Sciatic nerve (tissue), 2 donors: ENCODE data around the gene MAN1B1. TPM values are rescaled to one million over a fixed set of nuclear protein-coding genes. Genes with fewer than 3 reads are reported as not detected.
A peak's percentile ranks its signal among the peaks of the same experiment; 100 is the strongest.

ENCODE experiments used
- ATAC-seq: fragments of 200-7000 bp; cut with Tn5 transposase; one replicate; pipeline ENCODE4 v1.9.1; 2020; ENCODE audit warnings: mild to moderate bottlenecking, moderate library complexity
- DNase-seq: peaks from one replicate; pipeline ENCODE4 v3.0.0-alpha.2; 2020; ENCODE audit warnings: low spot score
- intact Hi-C: fragments of 100-400 bp; cut with DNase I; formaldehyde crosslinking; loops from one replicate; pipeline ENCODE4 v1.14.2; 2022
- total RNA-seq: library from RNA; stranded (reverse); fragmentation: NEBNext Ultra II Directional; extraction: Animal tissue kit (Norgen Biotek cat#: 25700); gene quantifications from one replicate; pipeline ENCODE4 v1.2.1, GENCODE V29; 2021
- donor health status: DM: no; HTN: no; CAD: no.
- donor health status: DM: no; HTN: no; CAD: no.

MAN1B1 gene
- total RNA-seq, 1 donor from 2014 or later = 48.3 TPM

DNA sequence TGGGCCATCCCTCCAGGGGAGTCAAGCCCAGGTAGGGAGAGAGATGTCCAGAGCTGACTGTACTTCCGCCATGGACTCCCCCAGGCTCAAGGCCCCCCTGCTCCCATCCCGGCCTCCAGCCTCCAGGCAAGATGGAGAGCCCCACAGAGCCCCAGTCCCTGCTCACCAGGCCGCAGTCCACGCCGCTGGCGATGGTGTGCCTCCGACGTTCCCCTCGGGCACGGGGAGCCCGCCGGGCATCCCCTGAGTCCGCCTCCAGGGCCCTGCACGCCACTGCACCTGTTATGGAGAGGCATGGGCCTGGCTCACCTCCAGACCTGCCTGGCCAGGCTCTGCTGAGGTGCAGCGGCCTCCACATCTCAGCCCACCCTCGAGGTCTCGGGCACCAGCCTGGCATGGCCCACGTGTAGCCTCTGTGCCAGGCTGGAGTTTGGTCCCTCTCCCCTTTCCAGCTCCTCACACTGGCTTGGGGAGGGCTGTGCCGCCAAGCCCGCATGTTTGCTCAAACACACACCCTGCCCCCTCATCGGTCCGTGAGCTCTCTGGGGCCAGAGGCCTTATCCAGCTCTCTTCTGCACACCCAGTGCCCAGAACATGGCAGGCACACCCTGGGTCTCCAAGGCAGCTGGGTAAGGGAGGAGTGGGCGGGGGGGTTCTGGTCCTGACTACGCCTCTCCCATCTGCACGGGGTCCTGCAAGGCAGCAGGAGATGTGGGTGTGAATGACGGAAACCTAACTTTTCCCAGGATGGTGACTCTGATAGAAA lies 20.5 kb upstream of the MAN1B1 start:
- ATAC-seq (no peak), DNase-seq (no peak)
- intact Hi-C loops = no loop called here

- DNase-seq = peak; percentile 86
- peak; percentile 54 for ATAC-seq
- intact Hi-C loops = no loop called here
These were observed 18.8 kb upstream of the MAN1B1 start for GRCh38 chr9:137067860-137068538.

DNA sequence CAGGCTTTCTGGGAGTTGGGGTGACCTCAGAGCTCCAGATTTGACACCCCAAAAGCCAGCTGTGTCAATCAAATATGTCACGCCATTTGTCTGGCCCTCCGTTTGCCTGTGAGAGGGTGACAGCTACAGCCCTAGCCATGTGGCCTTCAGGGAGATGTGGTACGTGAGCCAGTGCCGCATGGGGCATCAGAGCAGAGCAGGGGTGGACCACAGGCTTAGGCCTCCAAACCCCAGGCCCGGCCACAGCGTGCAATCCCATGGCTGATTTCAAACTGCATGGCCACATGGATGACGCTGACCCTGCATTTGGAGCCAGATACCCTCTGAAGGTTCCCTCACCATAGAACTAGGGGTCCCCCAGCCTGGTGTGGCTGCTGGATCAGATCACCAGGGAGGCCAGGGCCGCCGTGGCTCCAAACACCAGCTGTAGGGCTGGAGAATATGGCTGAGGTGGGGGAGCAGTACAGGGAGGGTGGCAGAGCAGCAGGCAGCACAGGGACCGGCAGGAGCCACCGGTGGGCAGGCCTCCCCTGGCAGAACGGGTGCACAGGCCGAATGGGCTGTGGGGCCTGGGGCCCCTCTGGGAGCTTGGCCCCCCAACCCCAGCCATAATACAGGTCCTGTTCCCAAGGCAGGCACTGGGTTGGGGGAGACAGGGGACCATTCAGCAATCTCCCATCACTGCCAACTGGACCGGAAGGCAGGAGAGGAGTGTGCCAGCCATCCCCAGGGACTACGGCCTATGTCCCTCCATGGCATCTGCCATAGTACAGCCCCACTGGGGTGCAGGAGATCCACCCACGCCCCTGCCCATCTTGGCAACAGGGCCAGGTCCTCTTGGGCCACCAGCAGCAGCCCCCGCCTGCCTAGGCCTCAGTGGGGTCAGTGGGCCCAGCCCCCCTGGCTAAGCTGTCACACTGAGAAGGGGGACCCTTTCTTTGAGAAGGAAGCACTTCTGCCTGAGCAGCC lies 18.0 kb upstream of the MAN1B1 start:
- peak; percentile 60 for DNase-seq
- intact Hi-C loops = no loop called here
- no peak for ATAC-seq

GRCh38 chr9:137069508-137070091 lies 17.2 kb upstream of the MAN1B1 start:
- ATAC-seq (no peak), DNase-seq (peak; percentile 60)
- intact Hi-C loops = no loop called here

DNA sequence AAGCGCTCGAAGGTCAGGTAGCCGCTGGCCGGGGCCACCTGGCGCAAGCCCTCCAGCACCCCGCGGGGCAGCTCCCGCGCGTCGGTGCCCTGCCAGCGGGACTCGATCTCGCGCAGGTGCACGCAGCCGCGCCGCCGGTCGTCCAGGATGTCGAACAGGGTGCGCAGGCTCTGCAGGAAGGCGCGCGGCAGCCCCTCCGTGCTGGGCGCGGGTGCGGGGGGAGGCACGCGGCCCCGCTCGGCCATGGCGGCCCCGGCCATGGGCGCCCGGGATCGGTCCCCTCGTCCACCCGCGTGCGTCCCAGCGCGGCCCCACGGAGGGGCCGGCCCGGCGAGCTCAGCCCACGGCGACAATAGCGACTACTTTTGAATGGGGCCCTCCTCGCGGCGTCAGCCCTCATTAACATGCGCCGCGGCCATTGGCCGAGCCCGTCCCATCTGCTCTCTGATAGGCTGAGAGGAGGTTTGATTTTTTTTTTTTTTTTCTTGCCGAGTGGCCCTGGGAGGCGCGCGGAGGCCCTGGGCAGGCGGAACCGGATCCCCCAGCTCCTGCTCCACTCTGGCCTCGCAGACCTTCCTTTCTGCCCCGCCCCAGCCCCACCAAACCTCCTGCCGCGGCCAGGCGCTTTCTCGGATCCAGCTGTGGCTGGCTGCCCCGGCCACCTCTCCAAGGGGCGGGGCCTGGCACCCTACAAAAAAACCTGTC lies 16.4 kb upstream of the MAN1B1 start, which contains the start of gene SAPCD2:
Gene SAPCD2, minus strand, starts transcription at position 357 of the 705 bp plus-strand sequence. Its CDS starts 97 bp downstream, at position 260.
- DNase-seq = peak; percentile 88
- ATAC-seq = peak; percentile 91
- intact Hi-C loops = no loop called here

GRCh38 chr9:137070906-137071275 lies 15.9 kb upstream of the MAN1B1 start:
- peak; percentile 81 for ATAC-seq
- DNase-seq = peak; percentile 74

GRCh38 chr9:137071282-137071681 lies 15.5 kb upstream of the MAN1B1 start:
- ATAC-seq = no peak
- DNase-seq = peak; percentile 53
- intact Hi-C loops = no loop called here

More at GRCh38 chr9:137070906-137071275, 15.9 kb upstream of the MAN1B1 start:
- intact Hi-C loops = no loop called here

DNA sequence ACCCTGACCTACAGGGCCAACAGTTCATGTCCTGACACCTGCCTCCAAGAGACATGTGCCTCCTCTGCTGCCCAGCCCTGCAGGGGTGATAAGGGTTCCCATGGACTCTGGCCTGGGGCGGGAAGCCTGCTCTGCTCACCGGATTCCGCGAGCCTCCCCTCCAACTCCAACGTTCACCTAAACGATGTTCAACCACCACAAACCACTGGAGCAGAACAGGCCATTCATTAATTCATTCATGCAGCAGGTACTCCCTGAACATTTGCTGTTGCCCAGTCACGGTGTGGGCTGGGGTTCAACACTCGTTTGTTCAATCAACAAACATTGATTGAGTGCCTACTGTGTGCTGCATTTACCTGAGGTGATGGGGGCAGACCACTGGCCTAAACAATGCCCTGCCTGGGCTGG lies 12.8 kb upstream of the MAN1B1 start:
- ATAC-seq (no peak), DNase-seq (no peak)
- intact Hi-C loops = no loop called here

DNA sequence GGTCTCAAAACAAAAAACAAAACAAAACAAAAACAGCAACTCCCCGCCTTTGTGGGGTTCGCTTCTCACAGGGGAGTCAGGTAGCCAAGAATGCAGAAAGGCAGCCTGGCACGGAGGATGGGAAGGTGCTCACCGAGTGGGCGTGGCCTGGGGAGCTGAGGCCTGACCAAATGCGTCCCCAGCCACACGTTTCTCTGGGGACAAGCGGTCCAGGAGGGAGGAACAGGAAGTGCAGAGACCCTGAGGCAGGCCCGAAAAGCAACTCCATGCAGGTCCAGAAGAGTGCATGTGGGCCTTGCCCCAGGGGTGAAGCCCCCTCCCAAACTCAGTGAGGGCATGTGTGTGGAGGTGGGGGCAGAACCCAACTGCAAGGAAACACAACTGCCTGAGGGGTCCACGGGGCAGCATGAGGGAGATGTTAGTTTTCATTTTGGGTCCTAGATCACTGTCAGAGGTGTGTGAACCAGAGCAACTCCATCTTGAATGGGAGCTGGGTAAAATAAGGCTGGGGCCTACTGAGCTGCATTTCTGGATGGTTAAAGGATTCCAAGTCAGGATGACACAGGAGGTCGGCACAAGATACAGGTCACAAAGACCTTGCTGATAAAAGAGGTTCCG lies 12.0 kb upstream of the MAN1B1 start:
- ATAC-seq = no peak
- no peak for DNase-seq
- intact Hi-C loops = no loop called here

- intact Hi-C loops = no loop called here
- ATAC-seq (no peak), DNase-seq (no peak)
These were observed 11.5 kb upstream of the MAN1B1 start for GRCh38 chr9:137075275-137075775.

DNA sequence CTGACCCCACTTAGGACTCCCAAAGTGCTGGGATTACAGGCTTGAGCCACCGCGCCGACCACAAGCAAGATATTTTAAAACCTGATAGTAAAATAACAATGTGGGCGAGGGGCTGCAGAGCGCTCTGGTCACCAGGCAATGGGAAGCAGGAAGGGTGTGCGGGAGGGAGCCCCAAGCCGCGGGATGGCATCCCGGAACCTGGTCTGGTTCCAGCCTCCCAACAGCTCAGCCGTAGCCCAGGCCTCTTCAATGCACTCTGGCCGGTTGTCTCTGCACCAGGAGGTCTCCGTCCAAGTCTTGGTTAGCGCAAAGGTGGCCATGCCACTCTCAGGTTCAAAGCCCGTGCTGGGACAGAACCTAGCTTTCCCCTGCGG lies 10.2 kb upstream of the MAN1B1 start:
- DNase-seq (no peak), ATAC-seq (no peak)
- intact Hi-C loops = no loop called here

- DNase-seq = peak; percentile 90
- intact Hi-C loops = no loop called here
These were observed 9.6 kb upstream of the MAN1B1 start, which contains the start of gene UAP1L1 for GRCh38 chr9:137077010-137077747. Gene UAP1L1, plus strand, starts transcription at chr9:137077517. Its CDS starts 16 bp downstream, at chr9:137077533.

GRCh38 chr9:137077758-137078693 lies 8.8 kb upstream of the MAN1B1 start:
- DNase-seq (peak; percentile 73), ATAC-seq (no peak)
- intact Hi-C loops = no loop called here

More at GRCh38 chr9:137077010-137077747, 9.6 kb upstream of the MAN1B1 start, which contains the start of gene UAP1L1:
- ATAC-seq = peak; percentile 73

DNA sequence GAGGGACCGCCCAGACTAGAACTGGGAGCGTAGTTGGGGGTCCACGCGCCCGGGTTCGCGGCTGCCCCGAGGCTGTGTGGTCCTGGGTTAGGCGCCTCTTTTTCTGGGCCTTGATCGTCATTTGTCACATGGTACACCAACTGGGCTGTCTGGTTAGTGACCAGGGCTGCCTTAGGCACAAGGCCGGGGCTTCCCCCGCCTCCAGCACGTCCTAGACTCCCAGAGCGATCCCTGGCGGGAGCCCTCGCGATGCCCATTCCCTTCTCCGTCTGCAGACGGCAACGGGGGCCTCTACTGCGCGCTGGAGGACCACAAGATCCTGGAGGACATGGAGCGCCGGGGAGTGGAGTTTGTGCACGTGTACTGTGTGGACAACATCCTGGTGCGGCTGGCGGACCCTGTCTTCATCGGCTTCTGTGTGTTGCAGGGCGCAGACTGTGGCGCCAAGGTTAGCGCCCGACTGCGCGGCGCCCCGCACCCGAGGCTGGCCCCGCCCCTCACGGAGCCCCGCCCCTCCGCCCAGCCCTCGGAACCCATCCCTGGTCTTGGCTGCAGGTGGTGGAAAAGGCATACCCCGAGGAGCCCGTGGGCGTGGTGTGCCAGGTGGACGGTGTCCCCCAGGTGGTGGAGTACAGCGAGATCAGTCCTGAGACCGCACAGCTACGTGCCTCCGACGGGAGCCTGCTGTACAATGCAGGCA lies 7.9 kb upstream of the MAN1B1 start:
- intact Hi-C loops = no loop called here
- DNase-seq = peak; percentile 57
- ATAC-seq = no peak

GRCh38 chr9:137079401-137079787 lies 7.4 kb upstream of the MAN1B1 start:
- DNase-seq (no peak), ATAC-seq (no peak)
- intact Hi-C loops = no loop called here
